ENCODE data around the gene SNAI1. TPM values are rescaled to one million over a fixed set of nuclear protein-coding genes. Genes with fewer than 3 reads are reported as not detected.
A peak's percentile ranks its signal among the peaks of the same experiment; 100 is the strongest.

The SNAI1 gene
- total RNA-seq, 4 donors from 2014 or later = 0.83 to 5.3 (median 3.0) TPM

GRCh38 chr20:49938173-49939163, 44.3 kb upstream of the SNAI1 start:
- H3K27ac ChIP-seq (replicated peaks in 1 of 4) = peak overlapping the region; percentile 45 to 98 (median 72)

GRCh38 chr20:49941456-49941855, 41.3 kb upstream of the SNAI1 start:
- Histone ChIP-seq H3K9me3 (no peaks in the 10 kb centered on the region), H3K36me3 (peaks cover 9 to 66% (median 54%) of the 10 kb centered on the region in 4 donors), H3K27me3 (no peaks in the 10 kb centered on the region), H3K27ac (replicated peaks in 1 of 4) (no peak overlapping the region), H3K4me1 (peaks cover 39 to 76% (median 52%) of the 10 kb centered on the region in 4 donors), H3K4me3 (no peak overlapping the region)
- WGBS = 97% methylated on average over 15 of the region's 15 CpGs
- DNase-seq (ENCODE audit: extremely low spot score) = no peak
- TF ChIP-seq EP300 (IDR thresholded peaks at IDR 0.05) (no peak), POLR2A (IDR thresholded peaks at IDR 0.05; ENCODE audit: low read depth) (no peak), POLR2AphosphoS5 (IDR thresholded peaks at IDR 0.05) (no peak)
- intact Hi-C loops (cut with DNase I) = no loop called here

More at GRCh38 chr20:49938173-49939163, 44.3 kb upstream of the SNAI1 start:
- TF ChIP-seq POLR2A (IDR thresholded peaks at IDR 0.05; ENCODE audit: low read depth) (no peak), EP300 (IDR thresholded peaks at IDR 0.05) (no peak), POLR2AphosphoS5 (IDR thresholded peaks at IDR 0.05) (no peak), CTCF (IDR thresholded peaks at IDR 0.05) (no peak)
- Histone ChIP-seq H3K4me1 (peaks cover 34 to 68% (median 59%) of the 10 kb centered on the region in 4 donors), H3K36me3 (peaks cover 0 to 39% (median 28%) of the 10 kb centered on the region in 4 donors), H3K4me3 (peak overlapping the region; percentile 71 to 99 (median 92)), H3K27me3 (no peaks in the 10 kb centered on the region), H3K9me3 (no peaks in the 10 kb centered on the region)
- no peak for DNase-seq (ENCODE audit: extremely low spot score)
- 49% methylated on average over 12 of the region's 12 CpGs for WGBS
- intact Hi-C loops (cut with DNase I) = no loop called here

- Histone ChIP-seq H3K27ac (replicated peaks in 1 of 4) (no peak overlapping the region), H3K36me3 (peaks cover 16 to 75% (median 63%) of the 10 kb centered on the region in 4 donors), H3K4me3 (no peak overlapping the region), H3K27me3 (no peaks in the 10 kb centered on the region), H3K4me1 (peaks cover 36 to 69% (median 47%) of the 10 kb centered on the region in 4 donors), H3K9me3 (no peaks in the 10 kb centered on the region)
- no peak for TF ChIP-seq POLR2AphosphoS5 (IDR thresholded peaks at IDR 0.05)
- TF ChIP-seq CTCF (IDR thresholded peaks at IDR 0.05) = no peak
- no peak for TF ChIP-seq POLR2A (IDR thresholded peaks at IDR 0.05; ENCODE audit: low read depth)
- TF ChIP-seq EP300 (IDR thresholded peaks at IDR 0.05) = no peak
- intact Hi-C loops (cut with DNase I) = no loop called here
- no peak for DNase-seq (ENCODE audit: extremely low spot score)
- WGBS = 74% methylated on average over 3 of the region's 3 CpGs
These were observed 40.5 kb upstream of the SNAI1 start for GRCh38 chr20:49942303-49942702.

GRCh38 chr20:49942942-49943341, 39.8 kb upstream of the SNAI1 start:
- WGBS = 95% methylated on average over 3 of the region's 3 CpGs
- peaks cover 29 to 63% (median 41%) of the 10 kb centered on the region in 4 donors for H3K4me1 ChIP-seq
- H3K27ac ChIP-seq (replicated peaks in 1 of 4) = no peak overlapping the region
- intact Hi-C loops (cut with DNase I) = no loop called here
- H3K27me3 ChIP-seq = no peaks in the 10 kb centered on the region
- H3K4me3 ChIP-seq = no peak overlapping the region
- TF ChIP-seq EP300 (IDR thresholded peaks at IDR 0.05) (no peak), CTCF (IDR thresholded peaks at IDR 0.05) (no peak), POLR2AphosphoS5 (IDR thresholded peaks at IDR 0.05) (no peak), POLR2A (IDR thresholded peaks at IDR 0.05; ENCODE audit: low read depth) (no peak)
- H3K36me3 ChIP-seq = peaks cover 19 to 80% (median 66%) of the 10 kb centered on the region in 4 donors
- DNase-seq (ENCODE audit: extremely low spot score) = no peak
- no peaks in the 10 kb centered on the region for H3K9me3 ChIP-seq

GRCh38 chr20:49945306-49945700, 37.5 kb upstream of the SNAI1 start:
- TF ChIP-seq EP300 (IDR thresholded peaks at IDR 0.05) = no peak
- TF ChIP-seq POLR2AphosphoS5 (IDR thresholded peaks at IDR 0.05) = no peak
- no peak for TF ChIP-seq POLR2A (IDR thresholded peaks at IDR 0.05; ENCODE audit: low read depth)
- TF ChIP-seq CTCF (IDR thresholded peaks at IDR 0.05) = no peak
- Histone ChIP-seq H3K9me3 (no peaks in the 10 kb centered on the region), H3K36me3 (peaks cover 42 to 94% (median 87%) of the 10 kb centered on the region in 4 donors), H3K4me3 (no peak overlapping the region), H3K4me1 (peaks cover 11 to 39% (median 20%) of the 10 kb centered on the region in 4 donors), H3K27ac (replicated peaks in 1 of 4) (no peak overlapping the region), H3K27me3 (no peaks in the 10 kb centered on the region)
- DNase-seq (ENCODE audit: extremely low spot score) = no peak
- intact Hi-C loops (cut with DNase I) = no loop called here
- WGBS = 97% methylated on average over 3 of the region's 3 CpGs
